ENCODE results near the gene KLF11. TPM values are rescaled to one million over a fixed set of nuclear protein-coding genes. Genes with fewer than 3 reads are reported as not detected.

The KLF11 gene
- polyA plus RNA-seq, 1 donor from 2014 or later: 5.7 TPM

GRCh38 chr2:10046931-10047330 is 3.6 kb downstream of the KLF11 start:
- H3K9me2 ChIP-seq (ENCODE audit: insufficient read depth, low read length): no peaks in the 10 kb centered on the region
- H3K27ac ChIP-seq (ENCODE audit: low read length): no peak overlapping the region
- TF ChIP-seq EP300 (conservative IDR thresholded peaks at IDR 0.05; ENCODE audit: poor library complexity, severe bottlenecking): no peak
- no peak overlapping the region for H3K9ac ChIP-seq (ENCODE audit: low read length)
- no peaks in the 10 kb centered on the region for H3K36me3 ChIP-seq (ENCODE audit: insufficient read depth, low read length)
- no peaks in the 10 kb centered on the region for H4K20me1 ChIP-seq (ENCODE audit: insufficient read depth)
- H3K4me3 ChIP-seq (ENCODE audit: low read length): no peak overlapping the region
- no peaks in the 10 kb centered on the region for H3F3A ChIP-seq (ENCODE audit: insufficient read depth, low read length, poor library complexity, severe bottlenecking)
- no peaks in the 10 kb centered on the region for H3K79me2 ChIP-seq (replicated peaks; ENCODE audit: insufficient read depth, low read length)
- no peak overlapping the region for H3K4me2 ChIP-seq (ENCODE audit: low read length)
- no peak overlapping the region for H2AFZ ChIP-seq (ENCODE audit: low read depth, low read length)
- H3K9me3 ChIP-seq (ENCODE audit: low read length): no peaks in the 10 kb centered on the region
- H3K27me3 ChIP-seq (ENCODE audit: insufficient read depth, low read depth, low read length): no peaks in the 10 kb centered on the region

DNA sequence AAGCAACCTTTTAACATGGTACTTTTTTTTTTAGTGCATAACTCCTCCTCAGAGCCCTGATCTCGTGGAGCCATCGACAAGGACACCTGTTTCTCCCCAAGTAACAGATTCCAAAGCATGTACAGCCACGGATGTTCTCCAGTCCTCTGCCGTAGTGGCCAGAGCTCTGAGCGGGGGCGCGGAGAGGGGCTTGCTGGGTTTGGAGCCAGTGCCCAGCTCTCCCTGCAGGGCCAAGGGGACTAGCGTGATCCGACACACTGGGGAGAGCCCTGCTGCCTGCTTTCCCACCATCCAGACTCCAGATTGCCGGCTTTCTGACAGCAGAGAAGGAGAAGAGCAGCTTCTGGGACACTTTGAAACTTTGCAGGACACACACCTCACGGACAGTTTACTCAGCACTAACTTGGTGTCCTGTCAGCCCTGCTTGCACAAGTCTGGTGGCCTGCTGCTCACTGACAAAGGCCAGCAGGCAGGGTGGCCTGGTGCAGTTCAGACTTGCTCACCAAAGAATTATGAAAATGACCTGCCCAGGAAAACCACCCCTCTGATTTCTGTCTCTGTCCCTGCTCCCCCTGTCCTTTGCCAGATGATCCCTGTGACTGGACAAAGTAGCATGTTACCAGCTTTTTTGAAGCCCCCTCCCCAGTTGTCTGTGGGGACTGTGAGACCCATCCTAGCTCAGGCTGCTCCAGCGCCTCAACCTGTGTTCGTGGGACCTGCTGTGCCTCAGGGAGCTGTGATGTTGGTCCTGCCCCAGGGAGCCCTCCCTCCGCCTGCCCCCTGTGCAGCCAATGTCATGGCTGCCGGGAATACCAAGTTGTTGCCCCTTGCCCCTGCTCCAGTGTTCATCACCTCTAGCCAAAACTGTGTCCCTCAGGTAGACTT is 4.5 kb downstream of the KLF11 start:
- Histone ChIP-seq H3K9me2 (ENCODE audit: insufficient read depth, low read length) (no peaks in the 10 kb centered on the region), H3F3A (ENCODE audit: insufficient read depth, low read length, poor library complexity, severe bottlenecking) (no peaks in the 10 kb centered on the region), H4K20me1 (ENCODE audit: insufficient read depth) (no peaks in the 10 kb centered on the region), H3K9me3 (ENCODE audit: low read length) (no peaks in the 10 kb centered on the region), H3K27me3 (ENCODE audit: insufficient read depth, low read depth, low read length) (no peaks in the 10 kb centered on the region), H3K4me3 (ENCODE audit: low read length) (no peak overlapping the region), H3K79me2 (replicated peaks; ENCODE audit: insufficient read depth, low read length) (no peaks in the 10 kb centered on the region), H3K4me2 (ENCODE audit: low read length) (no peak overlapping the region), H3K9ac (ENCODE audit: low read length) (no peak overlapping the region), H3K27ac (ENCODE audit: low read length) (no peak overlapping the region), H2AFZ (ENCODE audit: low read depth, low read length) (no peak overlapping the region), H3K36me3 (ENCODE audit: insufficient read depth, low read length) (no peaks in the 10 kb centered on the region)
- TF ChIP-seq, protein P1, sequence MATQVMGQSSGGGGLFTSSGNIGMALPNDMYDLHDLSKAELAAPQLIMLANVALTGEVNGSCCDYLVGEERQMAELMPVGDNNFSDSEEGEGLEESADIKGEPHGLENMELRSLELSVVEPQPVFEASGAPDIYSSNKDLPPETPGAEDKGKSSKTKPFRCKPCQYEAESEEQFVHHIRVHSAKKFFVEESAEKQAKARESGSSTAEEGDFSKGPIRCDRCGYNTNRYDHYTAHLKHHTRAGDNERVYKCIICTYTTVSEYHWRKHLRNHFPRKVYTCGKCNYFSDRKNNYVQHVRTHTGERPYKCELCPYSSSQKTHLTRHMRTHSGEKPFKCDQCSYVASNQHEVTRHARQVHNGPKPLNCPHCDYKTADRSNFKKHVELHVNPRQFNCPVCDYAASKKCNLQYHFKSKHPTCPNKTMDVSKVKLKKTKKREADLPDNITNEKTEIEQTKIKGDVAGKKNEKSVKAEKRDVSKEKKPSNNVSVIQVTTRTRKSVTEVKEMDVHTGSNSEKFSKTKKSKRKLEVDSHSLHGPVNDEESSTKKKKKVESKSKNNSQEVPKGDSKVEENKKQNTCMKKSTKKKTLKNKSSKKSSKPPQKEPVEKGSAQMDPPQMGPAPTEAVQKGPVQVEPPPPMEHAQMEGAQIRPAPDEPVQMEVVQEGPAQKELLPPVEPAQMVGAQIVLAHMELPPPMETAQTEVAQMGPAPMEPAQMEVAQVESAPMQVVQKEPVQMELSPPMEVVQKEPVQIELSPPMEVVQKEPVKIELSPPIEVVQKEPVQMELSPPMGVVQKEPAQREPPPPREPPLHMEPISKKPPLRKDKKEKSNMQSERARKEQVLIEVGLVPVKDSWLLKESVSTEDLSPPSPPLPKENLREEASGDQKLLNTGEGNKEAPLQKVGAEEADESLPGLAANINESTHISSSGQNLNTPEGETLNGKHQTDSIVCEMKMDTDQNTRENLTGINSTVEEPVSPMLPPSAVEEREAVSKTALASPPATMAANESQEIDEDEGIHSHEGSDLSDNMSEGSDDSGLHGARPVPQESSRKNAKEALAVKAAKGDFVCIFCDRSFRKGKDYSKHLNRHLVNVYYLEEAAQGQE (IDR thresholded peaks at IDR 0.05; ENCODE audit: borderline replicate concordance): no peak
- TF ChIP-seq, protein P2, sequence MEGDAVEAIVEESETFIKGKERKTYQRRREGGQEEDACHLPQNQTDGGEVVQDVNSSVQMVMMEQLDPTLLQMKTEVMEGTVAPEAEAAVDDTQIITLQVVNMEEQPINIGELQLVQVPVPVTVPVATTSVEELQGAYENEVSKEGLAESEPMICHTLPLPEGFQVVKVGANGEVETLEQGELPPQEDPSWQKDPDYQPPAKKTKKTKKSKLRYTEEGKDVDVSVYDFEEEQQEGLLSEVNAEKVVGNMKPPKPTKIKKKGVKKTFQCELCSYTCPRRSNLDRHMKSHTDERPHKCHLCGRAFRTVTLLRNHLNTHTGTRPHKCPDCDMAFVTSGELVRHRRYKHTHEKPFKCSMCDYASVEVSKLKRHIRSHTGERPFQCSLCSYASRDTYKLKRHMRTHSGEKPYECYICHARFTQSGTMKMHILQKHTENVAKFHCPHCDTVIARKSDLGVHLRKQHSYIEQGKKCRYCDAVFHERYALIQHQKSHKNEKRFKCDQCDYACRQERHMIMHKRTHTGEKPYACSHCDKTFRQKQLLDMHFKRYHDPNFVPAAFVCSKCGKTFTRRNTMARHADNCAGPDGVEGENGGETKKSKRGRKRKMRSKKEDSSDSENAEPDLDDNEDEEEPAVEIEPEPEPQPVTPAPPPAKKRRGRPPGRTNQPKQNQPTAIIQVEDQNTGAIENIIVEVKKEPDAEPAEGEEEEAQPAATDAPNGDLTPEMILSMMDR (IDR thresholded peaks at IDR 0.05; ENCODE audit: poor library complexity, severe bottlenecking): no peak
- TF ChIP-seq MXI1 (conservative IDR thresholded peaks at IDR 0.05; ENCODE audit: poor library complexity, severe bottlenecking): no peak
- no peak for TF ChIP-seq EZH2 (IDR thresholded peaks at IDR 0.05; ENCODE audit: borderline replicate concordance, insufficient read depth, low read length, poor library complexity, severe bottlenecking)
- no peak for TF ChIP-seq RAD21 (conservative IDR thresholded peaks at IDR 0.05)
- no peak for TF ChIP-seq EP300 (conservative IDR thresholded peaks at IDR 0.05; ENCODE audit: poor library complexity, severe bottlenecking)
- no peak for TF ChIP-seq SMC3 (conservative IDR thresholded peaks at IDR 0.05; ENCODE audit: poor library complexity)
- no peak for TF ChIP-seq POLR2AphosphoS5 (IDR thresholded peaks at IDR 0.05)
- no peak for TF ChIP-seq TAF1 (IDR thresholded peaks at IDR 0.05; ENCODE audit: low read depth)
